ENCODE data around the gene TRAIP. TPM values are rescaled to one million over a fixed set of nuclear protein-coding genes. Genes with fewer than 3 reads are reported as not detected.

Gene TRAIP
- total RNA-seq, 4 donors from 2014 or later: 2.3 to 10.1 (median 4.1) TPM

- Histone ChIP-seq H3K4me3 (no peak overlapping the region), H3K36me3 (no peaks in the 10 kb centered on the region)
- 100% methylated on average over 1 of the region's 12 CpGs; no CpG with 5 or more reads in 1 of the 2 donors for WGBS, 2 donors
These were observed 3.4 kb upstream of the TRAIP start for GRCh38 chr3:49859576-49860305.

GRCh38 chr3:49855662-49856061 is 702 bp downstream of the TRAIP start:
- TF ChIP-seq CTCF (IDR thresholded peaks at IDR 0.05) (no peak), POLR2A (IDR thresholded peaks at IDR 0.05) (no peak)
- intact Hi-C loops (cut with DNase I): no loop called here
- Histone ChIP-seq H3K4me1 (peaks cover 8 to 17% (median 13%) of the 10 kb centered on the region in 3 donors), H3K9me3 (no peaks in the 10 kb centered on the region), H3K27ac (peak overlapping the region in 2 of 4 donors; percentile 71 to 86), H3K36me3 (no peaks in the 10 kb centered on the region), H3K4me3 (peak overlapping the region; percentile 61 to 87 (median 66)), H3K27me3 (no peaks in the 10 kb centered on the region)
- DNase-seq: no peak
- WGBS, 2 donors: 34 to 40% methylated on average over 3 of the region's 5 CpGs

More at GRCh38 chr3:49859576-49860305, 3.4 kb upstream of the TRAIP start:
- TF ChIP-seq CTCF (IDR thresholded peaks at IDR 0.05) (no peak), POLR2A (IDR thresholded peaks at IDR 0.05) (no peak)
- peaks cover 8 to 17% (median 13%) of the 10 kb centered on the region in 3 donors for H3K4me1 ChIP-seq
- H3K9me3 ChIP-seq: no peaks in the 10 kb centered on the region
- H3K27me3 ChIP-seq: peaks cover 0 to 24% (median 2%) of the 10 kb centered on the region in 4 donors
- DNase-seq: no peak
- no peak overlapping the region for H3K27ac ChIP-seq
- intact Hi-C loops (cut with DNase I): no loop called here

- Histone ChIP-seq H3K27me3 (no peaks in the 10 kb centered on the region), H3K9me3 (no peaks in the 10 kb centered on the region), H3K27ac (no peak overlapping the region), H3K4me3 (no peak overlapping the region), H3K36me3 (peaks cover 0 to 44% (median 0%) of the 10 kb centered on the region in 3 donors), H3K4me1 (peaks cover 0 to 3% (median 0%) of the 10 kb centered on the region in 3 donors)
- TF ChIP-seq POLR2A (IDR thresholded peaks at IDR 0.05): no peak
- 82 to 87% methylated on average over 2 to 3 of the region's 3 CpGs for WGBS, 2 donors
- DNase-seq: no peak
- intact Hi-C loops (cut with DNase I): loop anchor here (10.0 kb wide), 1 partner anchor 141 kb away; no protein-coding TSS in a partner anchor
These were observed 10.7 kb downstream of the TRAIP start for GRCh38 chr3:49845694-49846093.

- Histone ChIP-seq H3K4me3 (no peak overlapping the region), H3K27me3 (no peaks in the 10 kb centered on the region), H3K4me1 (peaks cover 0 to 14% (median 3%) of the 10 kb centered on the region in 3 donors), H3K27ac (no peak overlapping the region), H3K36me3 (peaks cover 0 to 44% (median 0%) of the 10 kb centered on the region in 3 donors), H3K9me3 (no peaks in the 10 kb centered on the region)
- 67 to 70% methylated on average over 4 of the region's 5 CpGs for WGBS, 2 donors
- intact Hi-C loops (cut with DNase I): loop anchor here (10.0 kb wide), 1 partner anchor 140 kb away; no protein-coding TSS in a partner anchor
- TF ChIP-seq CTCF (IDR thresholded peaks at IDR 0.05) (no peak), POLR2A (IDR thresholded peaks at IDR 0.05) (no peak)
- no peak for DNase-seq
These were observed 11.7 kb downstream of the TRAIP start for GRCh38 chr3:49844464-49845183.

GRCh38 chr3:49842843-49843517 is 13.4 kb downstream of the TRAIP start:
- Histone ChIP-seq H3K4me3 (no peak overlapping the region), H3K9me3 (no peaks in the 10 kb centered on the region), H3K36me3 (peaks cover 0 to 44% (median 0%) of the 10 kb centered on the region in 3 donors), H3K27ac (no peak overlapping the region), H3K27me3 (no peaks in the 10 kb centered on the region), H3K4me1 (peaks cover 0 to 24% (median 7%) of the 10 kb centered on the region in 3 donors)
- WGBS, 2 donors: no CpG with 5 or more reads among the region's 3 CpGs
- no peak for TF ChIP-seq CTCF (IDR thresholded peaks at IDR 0.05)
- TF ChIP-seq POLR2A (IDR thresholded peaks at IDR 0.05): no peak
- DNase-seq: no peak
- intact Hi-C loops (cut with DNase I): loop anchor here (10.0 kb wide), 1 partner anchor 138 kb away; no protein-coding TSS in a partner anchor
